ENCODE results near the gene SZT2. TPM values are rescaled to one million over a fixed set of nuclear protein-coding genes. Genes with fewer than 3 reads are reported as not detected.

SZT2 gene
- total RNA-seq, 2 donors from 2014 or later, result 30.3 to 76.9 TPM

- Histone ChIP-seq H3K27ac (no peak overlapping the region), H3K27me3 (replicated peaks; ENCODE audit: insufficient read depth) (no peaks in the 10 kb centered on the region), H3K4me3 (no peak overlapping the region), H3K9me3 (no peaks in the 10 kb centered on the region), H3K36me3 (peaks cover 14 to 15% of the 10 kb centered on the region in 2 donors), H3K4me1 (replicated peaks) (no peaks in the 10 kb centered on the region)
- TF ChIP-seq POLR2AphosphoS5 (IDR thresholded peaks at IDR 0.05), result no peak
- no peak for TF ChIP-seq POLR2A (IDR thresholded peaks at IDR 0.05)
- TF ChIP-seq CTCF (IDR thresholded peaks at IDR 0.05), result no peak
- no peak for DNase-seq (ENCODE audit: low spot score)
- 84% methylated on average over 20 of the region's 20 CpGs for WGBS
- intact Hi-C loops (cut with DNase I), result no loop called here
Observed at GRCh38 chr1:43437031-43437973, 47.6 kb downstream of the SZT2 start.

DNA sequence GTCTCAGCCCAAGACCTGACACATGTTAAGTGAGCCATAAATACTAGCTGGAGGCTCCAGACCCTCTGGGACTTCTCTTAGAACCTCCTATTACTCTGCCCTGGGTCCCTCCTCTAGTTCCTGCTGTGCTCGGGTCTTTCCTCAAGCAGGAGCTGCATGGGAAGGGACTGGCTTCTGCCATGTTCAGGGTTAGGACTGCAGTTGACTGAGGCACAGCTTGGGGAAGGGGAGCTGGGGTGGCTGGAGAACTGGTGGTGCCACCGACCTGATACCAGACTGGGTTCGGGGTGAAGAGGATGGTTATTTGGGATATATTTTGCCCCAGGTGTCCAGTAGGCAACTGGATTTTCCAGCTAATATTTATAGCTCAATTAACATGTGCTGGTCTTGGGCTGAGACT lies 48.3 kb downstream of the SZT2 start:
- H3K4me3 ChIP-seq, result no peak overlapping the region
- H3K4me1 ChIP-seq (replicated peaks), result no peaks in the 10 kb centered on the region
- TF ChIP-seq CTCF (IDR thresholded peaks at IDR 0.05), result no peak
- TF ChIP-seq POLR2AphosphoS5 (IDR thresholded peaks at IDR 0.05), result no peak
- TF ChIP-seq POLR2A (IDR thresholded peaks at IDR 0.05), result no peak
- H3K9me3 ChIP-seq, result no peaks in the 10 kb centered on the region
- peaks cover 7 to 8% of the 10 kb centered on the region in 2 donors for H3K36me3 ChIP-seq
- H3K27me3 ChIP-seq (replicated peaks; ENCODE audit: insufficient read depth), result no peaks in the 10 kb centered on the region
- 89% methylated on average over 3 of the region's 3 CpGs for WGBS
- no peak overlapping the region for H3K27ac ChIP-seq
- DNase-seq (ENCODE audit: low spot score), result no peak
- intact Hi-C loops (cut with DNase I), result no loop called here

DNA sequence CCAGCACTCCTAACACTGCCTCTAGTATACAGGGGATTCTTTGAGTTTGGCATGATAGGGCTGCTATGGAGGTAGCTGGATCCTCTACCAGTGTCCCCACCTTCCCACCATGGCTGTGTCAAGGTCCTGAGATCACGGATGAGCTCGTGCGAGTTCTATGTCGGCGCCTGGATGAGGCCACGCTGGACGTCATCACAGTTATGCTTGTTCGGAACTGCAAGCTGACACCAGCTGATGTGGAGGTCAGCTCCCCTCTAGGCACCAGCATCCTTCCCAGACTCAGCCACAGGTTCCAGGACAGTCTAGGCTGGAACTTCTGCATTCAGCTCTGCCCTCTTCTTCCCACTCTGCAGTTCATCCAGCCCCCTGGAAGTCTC lies 48.9 kb downstream of the SZT2 start:
- WGBS, result 98% methylated on average over 8 of the region's 8 CpGs
- DNase-seq (ENCODE audit: low spot score), result no peak
- H3K4me3 ChIP-seq, result no peak overlapping the region

GRCh38 chr1:43438953-43439581 lies 49.4 kb downstream of the SZT2 start:
- H3K4me1 ChIP-seq (replicated peaks), result no peaks in the 10 kb centered on the region
- WGBS, result 85% methylated on average over 10 of the region's 10 CpGs
- TF ChIP-seq POLR2AphosphoS5 (IDR thresholded peaks at IDR 0.05) (no peak), CTCF (IDR thresholded peaks at IDR 0.05) (no peak), POLR2A (IDR thresholded peaks at IDR 0.05) (no peak)
- H3K36me3 ChIP-seq, result peaks cover 0 to 12% of the 10 kb centered on the region in 2 donors
- no peak overlapping the region for H3K27ac ChIP-seq
- DNase-seq (ENCODE audit: low spot score), result no peak
- no peaks in the 10 kb centered on the region for H3K27me3 ChIP-seq (replicated peaks; ENCODE audit: insufficient read depth)
- H3K4me3 ChIP-seq, result no peak overlapping the region
- no peaks in the 10 kb centered on the region for H3K9me3 ChIP-seq
- intact Hi-C loops (cut with DNase I), result no loop called here

More for the DNA sequence above, 48.9 kb downstream of the SZT2 start:
- no peaks in the 10 kb centered on the region for H3K27me3 ChIP-seq (replicated peaks; ENCODE audit: insufficient read depth)
- intact Hi-C loops (cut with DNase I), result no loop called here
- peaks cover 2 to 10% of the 10 kb centered on the region in 2 donors for H3K36me3 ChIP-seq
- H3K9me3 ChIP-seq, result no peaks in the 10 kb centered on the region
- H3K4me1 ChIP-seq (replicated peaks), result no peaks in the 10 kb centered on the region
- no peak for TF ChIP-seq POLR2AphosphoS5 (IDR thresholded peaks at IDR 0.05)
- no peak for TF ChIP-seq CTCF (IDR thresholded peaks at IDR 0.05)
- no peak for TF ChIP-seq POLR2A (IDR thresholded peaks at IDR 0.05)
- no peak overlapping the region for H3K27ac ChIP-seq
